Renal cortex interstitium (tissue), 15 donors: ENCODE results near the gene TTC33. TPM values are rescaled to one million over a fixed set of nuclear protein-coding genes. Genes with fewer than 3 reads are reported as not detected.
A peak's percentile ranks its signal among the peaks of the same experiment; 100 is the strongest.
"Not testable (repeated sequence)": the region's sequence is repeated elsewhere in the genome, so short reads cannot be mapped to it uniquely, and the experiment has no call there.

ENCODE experiments used
- DNase-seq, 11 donors: peaks; one replicate each; pipeline ENCODE4 v3.0.0-alpha.2; 2013; ENCODE audit warnings: low read depth in 9 of 11, low spot score in 4 of 11; ENCODE audit errors: extremely low read depth in 1 of 11
- long read RNA-seq, 16 experiments: transcript quantifications; one replicate each; lab custom pipeline, GENCODE V29; 2026
- polyA plus RNA-seq, 3 donors: library from polyadenylated mRNA; unstranded; fragments of 120-200 nt; gene quantifications; one replicate each; pipeline ENCODE4 v1.2.1, GENCODE V29; 2013; ENCODE audit not compliant: insufficient read length in 3 of 3

TTC33 gene
- 10 to 100 TPM; 33.3 to 39.8 (median 34.2) TPM for polyA plus RNA-seq
- long read RNA-seq, donor 1, partial matches to known transcripts, result 5 of 8 reads
- long read RNA-seq, donor 1, other reads (novel, unspliced or antisense), result 0 of 8 reads
- long read RNA-seq, donor 2, transcript TTC33-201 (5 exons, 2,612 nt), result major isoform, 5 of 10 reads
- long read RNA-seq, donor 2, partial matches to known transcripts, result 5 of 10 reads
- long read RNA-seq, donor 2, other reads (novel, unspliced or antisense), result 0 of 10 reads
- long read RNA-seq, donor 3, transcript TTC33-201 (5 exons, 2,612 nt), result major isoform, 8 of 34 reads
- long read RNA-seq, donor 3, partial matches to known transcripts, result 25 of 34 reads
- long read RNA-seq, donor 3, other reads (novel, unspliced or antisense), result 0 of 34 reads
- long read RNA-seq, donor 4, transcript TTC33-201 (5 exons, 2,612 nt), result major isoform, 6 of 7 reads
- long read RNA-seq, donor 4, partial matches to known transcripts, result 0 of 7 reads
- long read RNA-seq, donor 4, other reads (novel, unspliced or antisense), result 0 of 7 reads
- long read RNA-seq, donor 5, result 0 reads
- long read RNA-seq, donor 6, partial matches to known transcripts, result 0 of 5 reads
- long read RNA-seq, donor 6, other reads (novel, unspliced or antisense), result 0 of 5 reads
- long read RNA-seq, donor 7, partial matches to known transcripts, result 58 of 61 reads
- long read RNA-seq, donor 7, other reads (novel, unspliced or antisense), result 0 of 61 reads
- long read RNA-seq, donor 8, result 0 reads
- long read RNA-seq, donor 9, transcript TTC33-201 (5 exons, 2,612 nt), result major isoform, 8 of 8 reads
- long read RNA-seq, donor 9, partial matches to known transcripts, result 0 of 8 reads
- long read RNA-seq, donor 9, other reads (novel, unspliced or antisense), result 0 of 8 reads
- long read RNA-seq, donor 10, transcript TTC33-201 (5 exons, 2,612 nt), result major isoform, 6 of 7 reads
- long read RNA-seq, donor 10, partial matches to known transcripts, result 0 of 7 reads
- long read RNA-seq, donor 10, other reads (novel, unspliced or antisense), result 0 of 7 reads
- long read RNA-seq, donor 11, transcript TTC33-201 (5 exons, 2,612 nt), result major isoform, 7 of 7 reads
- long read RNA-seq, donor 11, partial matches to known transcripts, result 0 of 7 reads
- long read RNA-seq, donor 11, other reads (novel, unspliced or antisense), result 0 of 7 reads
- long read RNA-seq, donor 12, partial matches to known transcripts, result 0 of 4 reads
- long read RNA-seq, donor 12, other reads (novel, unspliced or antisense), result 0 of 4 reads
- long read RNA-seq, donor 13, result 0 reads
- long read RNA-seq, donor 14, transcript TTC33-201 (5 exons, 2,612 nt), result major isoform, 6 of 12 reads
- long read RNA-seq, donor 14, partial matches to known transcripts, result 6 of 12 reads
- long read RNA-seq, donor 14, other reads (novel, unspliced or antisense), result 0 of 12 reads
- long read RNA-seq, donor 15, partial matches to known transcripts, result 0 of 1 reads
- long read RNA-seq, donor 15, other reads (novel, unspliced or antisense), result 0 of 1 reads
- long read RNA-seq, donor 16, transcript TTC33-201 (5 exons, 2,612 nt), result major isoform, 20 of 33 reads
- long read RNA-seq, donor 16, partial matches to known transcripts, result 11 of 33 reads
- long read RNA-seq, donor 16, other reads (novel, unspliced or antisense), result 0 of 33 reads

- DNase-seq, result peak; percentile 83 to 95 (median 91)
Observed at GRCh38 chr5:40755407-40756365, at the start of gene TTC33. Gene TTC33 (minus strand): TSS chr5:40755961. CDS start chr5:40747018, 8,943 bp downstream.

GRCh38 chr5:40801771-40802562 lies 46.2 kb upstream of the TTC33 start:
- no peak for DNase-seq

- no peak for DNase-seq
Observed at GRCh38 chr5:40799258-40799657, 43.5 kb upstream of the TTC33 start.

- DNase-seq, result peak in 2 of 11 donors; percentile 20 to 53
Observed at GRCh38 chr5:40798801-40799210, 43.0 kb upstream of the TTC33 start.

- peak; percentile 66 to 87 (median 81) for DNase-seq
Observed at GRCh38 chr5:40798012-40798800, 42.4 kb upstream of the TTC33 start, which contains the start of gene PRKAA1. Gene PRKAA1 (minus strand): TSS chr5:40798374. CDS start chr5:40798189, 185 bp downstream.

- DNase-seq, result peak in 10 of 11 donors; percentile 34 to 65 (median 52)
Observed at GRCh38 chr5:40797273-40798011, 41.7 kb upstream of the TTC33 start.

GRCh38 chr5:40796487-40796889 lies 40.7 kb upstream of the TTC33 start:
- DNase-seq, result no peak

- not testable (repeated sequence) for DNase-seq
Observed at GRCh38 chr5:40794877-40795276, 39.1 kb upstream of the TTC33 start.

- DNase-seq, result not testable (repeated sequence)
Observed at GRCh38 chr5:40794340-40794739, 38.6 kb upstream of the TTC33 start.

GRCh38 chr5:40792691-40793090 lies 36.9 kb upstream of the TTC33 start:
- DNase-seq, result not testable (repeated sequence)

- DNase-seq, result no peak
Observed at GRCh38 chr5:40791715-40792139, 36.0 kb upstream of the TTC33 start.

GRCh38 chr5:40790947-40791593 lies 35.3 kb upstream of the TTC33 start:
- DNase-seq, result no peak

GRCh38 chr5:40788941-40789340 lies 33.2 kb upstream of the TTC33 start:
- DNase-seq, result not testable (repeated sequence)

GRCh38 chr5:40787986-40788385 lies 32.2 kb upstream of the TTC33 start:
- no peak for DNase-seq
